ACC112 (cell line): Measurements from ENCODE around the gene SPOCK1.

Source experiments
- H2AFZ ChIP-seq: fragments of 200-600 bp; sonication (generic); one replicate; pipeline ENCODE4 v1.6.0; 2017; ENCODE audit warnings: antibody characterized with exemption, low read length; ENCODE audit not compliant: unreplicated experiment
- H3K27ac ChIP-seq: fragments of 200-600 bp; sonication (generic); 2 replicates; pipeline ENCODE4 v1.5.1; 2014; ENCODE audit warnings: low read depth, mild to moderate bottlenecking, antibody characterized with exemption, low read length, moderate library complexity
- H3K27me3 ChIP-seq: fragments of 200-600 bp; sonication (generic); 2 replicates; pipeline ENCODE4 v1.6.1; 2014; ENCODE audit warnings: mild to moderate bottlenecking, antibody characterized with exemption, low read length, moderate library complexity, mixed read lengths; ENCODE audit not compliant: insufficient read depth
- H3K36me3 ChIP-seq: fragments of 200-600 bp; sonication (generic); 2 replicates; pipeline ENCODE4 v1.6.1; 2016; ENCODE audit warnings: mild to moderate bottlenecking, antibody characterized with exemption, low read length, moderate library complexity, mixed read lengths; ENCODE audit not compliant: insufficient read depth
- H3K4me1 ChIP-seq: fragments of 200-600 bp; sonication (generic); one replicate; pipeline ENCODE4 v1.6.1; 2016; ENCODE audit warnings: low read length, mixed read lengths; ENCODE audit not compliant: insufficient read depth, unreplicated experiment, control insufficient read depth
- H3K4me3 ChIP-seq: fragments of 200-600 bp; sonication (generic); 2 replicates; pipeline ENCODE4 v1.5.1; 2014; ENCODE audit warnings: mild to moderate bottlenecking, low read depth, low read length
- H3K79me2 ChIP-seq: fragments of 200-600 bp; sonication (generic); one replicate; pipeline ENCODE4 v1.6.0; 2016; ENCODE audit warnings: low read length; ENCODE audit not compliant: control insufficient read depth, unreplicated experiment, insufficient read depth

SPOCK1 gene

DNA sequence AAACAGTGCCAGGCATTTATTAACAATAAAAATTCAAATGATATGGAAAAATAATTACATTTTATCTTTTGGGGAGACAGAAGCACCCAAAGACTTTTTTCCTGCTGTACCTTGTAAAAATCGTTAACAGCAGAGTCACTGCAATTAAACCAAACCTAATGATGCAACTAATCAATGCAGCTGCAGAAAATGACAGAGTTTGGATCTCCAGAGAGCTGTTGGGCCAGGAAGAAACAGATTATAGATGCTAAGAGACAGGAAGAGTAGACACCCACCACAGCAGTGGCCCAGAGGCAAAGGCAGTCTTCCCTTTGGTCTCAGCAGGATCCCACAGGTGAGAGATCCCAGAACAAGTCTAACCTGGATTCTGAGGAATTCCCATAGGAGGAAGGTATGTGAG is 53.0 kb downstream of the SPOCK1 start:
- Histone ChIP-seq H3K4me1 (peaks cover 8% of the 10 kb centered on the region), H3K27me3 (no peaks in the 10 kb centered on the region)

DNA sequence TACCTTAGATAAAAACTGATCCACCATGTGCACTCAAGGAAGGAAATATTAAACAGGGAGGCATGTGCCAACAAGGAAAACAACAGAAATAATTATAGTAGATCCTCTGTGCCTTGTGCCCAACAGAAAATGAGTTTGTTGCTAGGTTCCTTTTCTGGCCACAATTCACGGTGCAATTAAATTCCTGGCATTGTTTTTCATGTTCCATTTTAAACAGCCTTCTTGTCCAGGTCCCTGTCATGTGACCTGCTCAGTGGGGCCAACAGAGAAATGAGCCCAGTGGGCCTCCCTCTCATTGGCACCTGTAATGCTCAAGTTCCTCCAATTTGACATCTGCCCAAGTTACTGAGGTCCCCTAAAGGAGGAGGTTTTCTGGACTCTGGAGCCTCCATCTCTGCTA is 56.5 kb downstream of the SPOCK1 start:
- Histone ChIP-seq H3K27ac (no peak overlapping the region), H3K4me1 (peaks cover 14% of the 10 kb centered on the region), H3K27me3 (no peaks in the 10 kb centered on the region), H3K36me3 (no peaks in the 10 kb centered on the region), H2AFZ (no peak overlapping the region), H3K4me3 (no peak overlapping the region), H3K79me2 (no peaks in the 10 kb centered on the region)

More for the DNA sequence above, 53.0 kb downstream of the SPOCK1 start:
- Histone ChIP-seq H3K36me3 (no peaks in the 10 kb centered on the region), H2AFZ (no peak overlapping the region), H3K79me2 (no peaks in the 10 kb centered on the region), H3K4me3 (no peak overlapping the region), H3K27ac (no peak overlapping the region)

DNA sequence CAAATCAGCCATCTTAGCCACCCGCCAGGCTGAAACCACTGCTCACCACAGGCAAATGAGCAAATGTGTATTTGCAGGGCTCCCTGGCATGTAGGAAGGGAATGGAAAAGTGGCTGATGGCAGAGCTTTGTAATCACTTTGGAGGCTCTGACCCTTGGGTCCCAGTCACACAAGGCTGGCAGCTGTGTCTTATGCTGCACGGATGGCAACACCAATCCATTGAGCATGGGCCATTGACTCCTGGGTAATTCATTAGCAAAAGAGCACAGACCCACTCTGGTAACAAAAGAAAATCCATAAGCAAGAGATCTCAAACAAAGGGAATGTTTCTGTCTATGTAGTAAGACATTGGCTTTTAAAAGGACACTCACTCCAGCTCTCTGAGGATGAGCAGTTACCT is 57.6 kb downstream of the SPOCK1 start:
- no peaks in the 10 kb centered on the region for H3K36me3 ChIP-seq
- no peak overlapping the region for H3K27ac ChIP-seq
- H3K4me1 ChIP-seq: peaks cover 9% of the 10 kb centered on the region
- no peak overlapping the region for H3K4me3 ChIP-seq
- no peaks in the 10 kb centered on the region for H3K79me2 ChIP-seq
- H3K27me3 ChIP-seq: no peaks in the 10 kb centered on the region
- H2AFZ ChIP-seq: no peak overlapping the region

DNA sequence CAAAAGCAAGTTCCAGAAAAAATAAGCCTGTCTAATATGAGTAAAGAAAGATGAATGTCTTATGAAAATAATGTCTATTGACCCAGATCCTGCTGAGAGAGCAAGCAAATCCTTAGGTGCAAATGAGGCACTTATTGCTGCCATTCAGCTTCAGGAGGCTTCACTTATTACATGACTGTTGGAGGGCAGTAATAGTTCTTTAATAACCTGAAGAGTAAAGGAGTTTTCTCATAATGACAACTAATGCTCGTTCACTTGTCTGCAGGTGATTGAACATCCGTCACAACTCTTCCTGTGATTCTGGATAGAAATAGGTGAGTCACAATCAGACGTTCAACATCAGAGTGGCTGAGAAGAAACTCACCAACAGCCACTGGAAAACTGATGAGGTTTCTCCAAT is 58.3 kb downstream of the SPOCK1 start:
- H3K4me1 ChIP-seq: peaks cover 6% of the 10 kb centered on the region
- no peaks in the 10 kb centered on the region for H3K27me3 ChIP-seq
- H3K79me2 ChIP-seq: no peaks in the 10 kb centered on the region
- H3K36me3 ChIP-seq: no peaks in the 10 kb centered on the region
- no peak overlapping the region for H3K4me3 ChIP-seq
- no peak overlapping the region for H3K27ac ChIP-seq
- H2AFZ ChIP-seq: no peak overlapping the region

DNA sequence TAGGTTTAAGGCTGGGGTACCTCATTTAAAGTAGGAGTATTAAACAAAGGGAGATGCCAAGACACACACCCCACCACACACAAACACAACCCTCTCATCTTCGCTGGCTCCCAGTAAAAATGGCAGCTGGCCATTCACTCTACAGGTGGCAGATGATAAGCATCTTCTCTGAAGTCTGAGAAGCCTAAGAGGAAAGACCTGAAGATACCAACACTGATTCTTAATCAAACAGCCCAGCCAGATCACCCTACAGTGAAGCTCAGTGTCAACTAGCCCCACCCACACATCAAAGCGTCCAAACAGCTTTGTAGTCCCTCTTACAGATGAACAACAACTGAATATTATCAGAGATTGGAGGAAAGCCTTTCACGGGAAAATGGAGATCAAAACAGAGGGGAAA is 59.5 kb downstream of the SPOCK1 start:
- Histone ChIP-seq H2AFZ (no peak overlapping the region), H3K79me2 (no peaks in the 10 kb centered on the region), H3K4me3 (no peak overlapping the region), H3K27me3 (no peaks in the 10 kb centered on the region), H3K4me1 (peaks cover 6% of the 10 kb centered on the region), H3K27ac (no peak overlapping the region), H3K36me3 (no peaks in the 10 kb centered on the region)

DNA sequence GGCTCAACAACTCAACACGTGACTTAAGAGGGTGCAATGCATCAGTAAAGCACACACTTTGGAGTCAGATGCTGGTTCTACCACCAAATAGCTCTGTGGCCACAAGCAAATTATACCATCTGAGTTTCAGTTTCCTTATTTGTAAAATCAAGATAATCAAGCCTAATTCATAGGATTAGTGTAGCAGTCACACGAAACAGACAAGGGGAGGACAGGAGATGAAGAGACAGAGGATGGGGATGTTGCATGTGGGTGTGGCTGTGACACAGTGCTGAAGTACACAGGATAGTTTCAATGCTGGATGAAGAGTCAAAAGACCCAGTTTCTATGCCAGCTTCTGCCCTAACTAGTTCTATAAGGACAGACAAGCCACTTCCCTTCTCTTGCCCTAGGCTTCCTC is 60.2 kb downstream of the SPOCK1 start:
- Histone ChIP-seq H3K4me1 (peaks cover 6% of the 10 kb centered on the region), H3K36me3 (no peaks in the 10 kb centered on the region), H3K4me3 (no peak overlapping the region), H3K27ac (no peak overlapping the region), H2AFZ (no peak overlapping the region), H3K27me3 (no peaks in the 10 kb centered on the region), H3K79me2 (no peaks in the 10 kb centered on the region)

DNA sequence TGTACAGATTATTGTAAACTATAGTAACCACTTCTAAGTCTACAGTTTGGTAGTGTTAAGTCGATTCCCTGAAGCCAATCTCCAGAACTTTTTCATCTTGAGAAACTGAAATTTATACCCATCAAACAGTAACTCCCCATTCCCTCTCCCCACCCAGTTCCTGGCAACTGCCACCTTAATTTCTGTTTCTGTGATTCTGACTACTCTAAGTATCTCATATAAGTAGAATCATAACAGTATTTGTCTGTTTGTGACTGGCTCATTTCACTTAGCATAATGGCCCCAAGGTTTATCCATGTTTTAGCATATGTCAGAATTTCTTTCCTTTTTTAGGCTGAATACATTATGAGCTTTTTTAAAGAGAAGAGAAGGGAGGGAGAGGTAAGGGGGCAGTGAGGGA is 61.4 kb downstream of the SPOCK1 start:
- Histone ChIP-seq H3K4me1 (peaks cover 6% of the 10 kb centered on the region), H3K36me3 (no peaks in the 10 kb centered on the region), H3K4me3 (no peak overlapping the region), H3K27ac (no peak overlapping the region), H3K27me3 (no peaks in the 10 kb centered on the region), H2AFZ (no peak overlapping the region), H3K79me2 (no peaks in the 10 kb centered on the region)

DNA sequence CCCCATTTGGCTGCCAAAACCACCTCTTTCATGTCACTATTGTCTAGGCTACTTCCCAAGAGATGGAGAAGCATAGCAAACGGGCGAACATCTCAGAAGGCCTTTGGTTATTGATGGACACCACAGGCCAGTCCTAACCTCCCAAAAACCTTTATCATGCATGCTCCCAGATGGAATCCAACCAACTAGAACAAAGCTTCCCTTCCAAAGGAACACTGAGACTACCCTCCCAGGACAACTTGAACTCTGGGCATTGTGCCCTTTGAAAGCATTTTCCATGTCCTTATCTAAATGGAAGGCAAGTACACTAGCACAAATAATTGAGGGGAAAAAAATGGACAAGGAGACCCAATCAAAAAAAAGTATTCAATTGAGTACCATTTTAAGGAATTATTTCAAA is 65.6 kb downstream of the SPOCK1 start:
- Histone ChIP-seq H3K27ac (no peak overlapping the region), H3K79me2 (peaks cover 3% of the 10 kb centered on the region), H2AFZ (no peak overlapping the region), H3K27me3 (no peaks in the 10 kb centered on the region), H3K36me3 (no peaks in the 10 kb centered on the region), H3K4me3 (no peak overlapping the region), H3K4me1 (peaks cover 7% of the 10 kb centered on the region)

DNA sequence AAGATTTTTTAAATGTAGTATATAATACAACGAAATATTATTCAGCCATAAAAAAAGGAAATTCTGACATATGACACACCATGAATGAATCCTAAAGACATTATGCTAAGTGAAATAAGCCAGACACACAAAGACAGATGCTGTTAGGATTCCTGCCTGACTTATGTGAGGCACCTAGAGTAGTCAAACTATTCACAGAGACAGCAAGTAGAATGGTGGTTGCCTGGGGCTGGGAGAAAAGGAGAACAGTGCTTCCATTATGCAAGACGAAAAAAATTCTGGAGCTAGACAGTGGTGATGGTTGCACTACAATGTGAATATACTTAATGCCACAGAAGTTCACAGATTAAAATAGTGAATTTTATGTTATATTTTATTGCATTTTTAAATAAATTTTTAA is 66.8 kb downstream of the SPOCK1 start:
- Histone ChIP-seq H3K79me2 (peaks cover 3% of the 10 kb centered on the region), H3K4me3 (no peak overlapping the region), H3K4me1 (peaks cover 7% of the 10 kb centered on the region), H3K27ac (no peak overlapping the region), H2AFZ (no peak overlapping the region), H3K36me3 (no peaks in the 10 kb centered on the region), H3K27me3 (no peaks in the 10 kb centered on the region)

DNA sequence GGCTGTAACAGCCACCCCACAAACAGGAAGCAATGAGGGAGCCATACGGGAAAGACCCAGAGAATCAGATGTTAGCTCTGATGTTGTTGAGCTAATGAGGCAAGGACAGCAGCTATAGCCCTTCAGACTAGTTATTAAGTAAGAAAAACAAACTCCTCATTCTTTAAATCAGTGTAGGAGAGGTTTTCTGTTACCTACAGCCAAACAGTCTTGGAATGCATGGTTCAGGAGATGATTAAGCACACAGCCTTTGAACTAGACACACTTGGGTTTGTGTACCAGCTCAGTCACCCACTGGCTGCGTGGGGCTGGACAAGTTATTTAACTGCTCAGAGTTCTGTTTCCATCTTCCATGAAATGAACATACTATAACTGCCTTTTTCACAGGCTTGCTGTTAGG is 68.1 kb downstream of the SPOCK1 start:
- H3K79me2 ChIP-seq: peaks cover 3% of the 10 kb centered on the region
- no peak overlapping the region for H3K27ac ChIP-seq
- H2AFZ ChIP-seq: no peak overlapping the region
- peaks cover 7% of the 10 kb centered on the region for H3K4me1 ChIP-seq
- H3K27me3 ChIP-seq: no peaks in the 10 kb centered on the region
- no peaks in the 10 kb centered on the region for H3K36me3 ChIP-seq
- no peak overlapping the region for H3K4me3 ChIP-seq

DNA sequence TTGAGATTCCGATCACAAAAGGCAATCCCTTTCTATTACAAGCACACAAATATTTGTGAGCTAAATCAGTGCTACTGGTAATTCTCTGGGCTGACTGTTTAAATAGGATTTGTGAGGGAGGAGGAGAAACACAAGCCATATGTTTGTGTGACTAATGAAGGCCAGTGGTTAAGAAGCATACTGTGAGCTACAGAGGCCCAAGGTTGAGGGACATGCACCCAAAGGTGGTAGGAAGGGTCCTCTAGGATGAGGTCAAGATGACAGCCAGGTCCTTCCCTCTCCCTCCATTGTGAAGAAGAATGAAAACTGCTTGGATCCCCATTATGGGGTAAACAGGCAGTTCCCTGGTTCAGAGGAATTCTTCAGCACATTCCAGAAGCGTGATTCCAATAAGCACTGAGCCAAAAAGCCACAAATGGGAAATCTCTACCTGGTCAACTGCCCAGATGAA is 83.9 kb downstream of the SPOCK1 start:
- Histone ChIP-seq H3K79me2 (no peaks in the 10 kb centered on the region), H3K36me3 (no peaks in the 10 kb centered on the region), H3K4me1 (peaks cover 13% of the 10 kb centered on the region), H3K27me3 (no peaks in the 10 kb centered on the region), H3K4me3 (peak overlapping the region; percentile 24; the same call in 1 of the 2 replicates), H3K27ac (peak overlapping the region; percentile 64), H2AFZ (peak overlapping the region; percentile 47)
